ENCODE data around the gene SINHCAF. TPM values are rescaled to one million over a fixed set of nuclear protein-coding genes. Genes with fewer than 3 reads are reported as not detected.

SINHCAF gene
- total RNA-seq, 2 donors from 2014 or later, result 10.2 to 47.5 TPM

DNA sequence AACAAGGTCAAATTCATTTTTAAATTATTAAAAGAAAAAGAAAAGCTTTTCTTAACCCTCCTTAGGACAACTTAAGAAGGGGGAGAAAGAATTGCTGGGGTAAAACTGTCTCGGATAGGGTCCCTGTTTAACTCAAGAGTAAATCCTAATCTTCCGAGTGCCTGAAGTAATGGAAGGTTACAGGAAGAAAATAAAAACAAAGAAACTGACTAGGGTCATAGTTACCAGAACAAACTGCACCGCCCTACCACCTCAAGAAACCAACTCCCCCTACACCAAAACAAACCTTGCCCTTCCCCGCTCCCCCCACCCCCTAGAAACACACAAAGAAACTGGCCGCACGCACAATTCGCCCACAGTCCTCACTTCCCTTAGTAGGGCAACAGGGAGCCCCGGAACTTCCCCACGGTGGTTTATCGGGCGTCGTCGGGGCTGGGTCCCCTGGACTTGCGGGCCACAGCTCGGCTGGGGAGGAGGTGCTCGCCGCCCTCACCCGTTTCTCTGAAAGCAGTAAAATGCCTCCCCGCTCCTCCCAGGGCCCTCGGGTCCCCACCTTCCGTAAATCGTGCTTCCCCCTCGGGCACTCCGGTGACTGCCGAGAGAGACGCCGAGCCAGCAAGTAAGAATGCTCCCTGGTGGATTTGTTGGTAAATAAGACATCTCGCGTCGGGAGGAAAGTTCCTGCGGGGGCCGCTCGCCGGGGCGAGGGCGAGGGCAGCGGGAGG lies 2.4 kb downstream of the SINHCAF start:
- no peak for ATAC-seq (ENCODE audit: insufficient number of reproducible peaks, low FRiP score, low read depth)
- Histone ChIP-seq H3K27ac (peak overlapping the region in 1 of 2 donors; percentile 60), H3K4me1 (ENCODE audit: control insufficient read depth in 1 of 2, low read depth in 2 of 2) (peaks cover 0 to 4% of the 10 kb centered on the region in 2 donors), H3K36me3 (no peaks in the 10 kb centered on the region), H3K4me3 (peak overlapping the region; percentile 78), H3K9me3 (no peaks in the 10 kb centered on the region), H3K27me3 (replicated peaks; ENCODE audit: insufficient read depth) (no peaks in the 10 kb centered on the region)
- DNase-seq (ENCODE audit: low spot score), result no peak
- TF ChIP-seq, protein P1, sequence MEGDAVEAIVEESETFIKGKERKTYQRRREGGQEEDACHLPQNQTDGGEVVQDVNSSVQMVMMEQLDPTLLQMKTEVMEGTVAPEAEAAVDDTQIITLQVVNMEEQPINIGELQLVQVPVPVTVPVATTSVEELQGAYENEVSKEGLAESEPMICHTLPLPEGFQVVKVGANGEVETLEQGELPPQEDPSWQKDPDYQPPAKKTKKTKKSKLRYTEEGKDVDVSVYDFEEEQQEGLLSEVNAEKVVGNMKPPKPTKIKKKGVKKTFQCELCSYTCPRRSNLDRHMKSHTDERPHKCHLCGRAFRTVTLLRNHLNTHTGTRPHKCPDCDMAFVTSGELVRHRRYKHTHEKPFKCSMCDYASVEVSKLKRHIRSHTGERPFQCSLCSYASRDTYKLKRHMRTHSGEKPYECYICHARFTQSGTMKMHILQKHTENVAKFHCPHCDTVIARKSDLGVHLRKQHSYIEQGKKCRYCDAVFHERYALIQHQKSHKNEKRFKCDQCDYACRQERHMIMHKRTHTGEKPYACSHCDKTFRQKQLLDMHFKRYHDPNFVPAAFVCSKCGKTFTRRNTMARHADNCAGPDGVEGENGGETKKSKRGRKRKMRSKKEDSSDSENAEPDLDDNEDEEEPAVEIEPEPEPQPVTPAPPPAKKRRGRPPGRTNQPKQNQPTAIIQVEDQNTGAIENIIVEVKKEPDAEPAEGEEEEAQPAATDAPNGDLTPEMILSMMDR (IDR thresholded peaks at IDR 0.05), result no peak

DNA sequence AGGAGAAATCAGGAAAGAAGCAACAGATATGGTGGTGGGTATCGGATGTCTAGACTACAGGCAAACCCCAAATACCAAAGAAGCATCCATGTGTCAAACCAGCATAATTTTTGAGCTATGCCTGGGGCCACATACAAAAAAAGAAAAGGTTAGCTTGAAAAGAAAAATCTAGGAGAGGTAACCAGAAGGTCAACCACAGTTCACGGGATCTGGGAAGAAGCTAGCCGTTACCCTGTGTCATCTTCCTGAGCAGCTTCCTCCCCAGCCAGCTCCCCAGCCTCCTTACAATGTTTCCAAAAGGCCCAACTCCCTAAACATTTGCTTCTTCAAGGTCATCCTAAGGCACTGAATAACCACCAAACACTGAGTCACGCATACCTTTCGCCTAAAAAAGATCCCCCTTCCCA lies 3.1 kb downstream of the SINHCAF start:
- no peaks in the 10 kb centered on the region for H3K9me3 ChIP-seq
- H3K27me3 ChIP-seq (replicated peaks; ENCODE audit: insufficient read depth), result no peaks in the 10 kb centered on the region
- H3K27ac ChIP-seq, result no peak overlapping the region
- ATAC-seq (ENCODE audit: insufficient number of reproducible peaks, low FRiP score, low read depth) (no peak), DNase-seq (ENCODE audit: low spot score) (no peak)
- H3K4me1 ChIP-seq (ENCODE audit: control insufficient read depth in 1 of 2, low read depth in 2 of 2), result peaks cover 0 to 4% of the 10 kb centered on the region in 2 donors
- TF ChIP-seq, protein P1 (IDR thresholded peaks at IDR 0.05), result no peak
- peak overlapping the region; percentile 78 for H3K4me3 ChIP-seq
- no peaks in the 10 kb centered on the region for H3K36me3 ChIP-seq

GRCh38 chr12:31321897-31322228 lies 4.1 kb downstream of the SINHCAF start:
- Histone ChIP-seq H3K9me3 (no peaks in the 10 kb centered on the region), H3K4me1 (ENCODE audit: control insufficient read depth in 1 of 2, low read depth in 2 of 2) (peaks cover 0 to 4% of the 10 kb centered on the region in 2 donors), H3K27ac (no peak overlapping the region), H3K4me3 (no peak overlapping the region), H3K36me3 (no peaks in the 10 kb centered on the region), H3K27me3 (replicated peaks; ENCODE audit: insufficient read depth) (no peaks in the 10 kb centered on the region)
- DNase-seq (ENCODE audit: low spot score) (no peak), ATAC-seq (ENCODE audit: insufficient number of reproducible peaks, low FRiP score, low read depth) (no peak)
- TF ChIP-seq, protein P1 (IDR thresholded peaks at IDR 0.05), result no peak

DNA sequence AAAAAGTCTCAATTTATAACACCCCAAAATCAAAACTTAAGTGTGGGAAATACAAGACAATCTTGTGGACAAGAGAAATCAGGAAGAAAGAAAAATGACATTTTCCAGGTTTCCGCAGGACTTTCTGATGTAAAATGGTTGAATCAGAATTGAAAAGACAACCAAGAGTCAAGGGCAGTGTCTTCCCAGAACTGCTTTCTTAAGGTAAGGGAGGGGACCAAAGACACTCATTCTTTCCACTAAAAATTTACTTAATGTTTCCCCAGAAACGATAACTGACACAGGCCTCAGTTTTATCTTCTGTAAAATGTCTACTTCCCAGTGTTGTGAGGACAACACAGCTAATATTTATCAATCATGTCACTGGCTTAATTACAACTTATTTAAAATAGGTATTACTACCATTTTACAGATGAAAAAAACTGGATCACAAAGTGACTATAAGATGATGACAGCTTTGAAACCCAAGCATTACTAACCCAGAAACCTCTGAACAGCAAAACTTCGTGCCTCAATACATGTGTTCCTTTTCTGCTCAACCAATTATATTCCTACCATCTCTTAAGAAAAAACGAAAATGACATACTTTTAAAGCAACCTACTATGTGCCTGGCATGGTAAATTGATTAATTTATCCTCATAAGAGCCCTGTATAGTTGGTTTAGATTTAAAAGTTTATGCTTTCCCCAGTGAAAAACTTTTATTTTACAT lies 4.6 kb downstream of the SINHCAF start:
- no peak for DNase-seq (ENCODE audit: low spot score)
- TF ChIP-seq, protein P1 (IDR thresholded peaks at IDR 0.05), result no peak
- no peaks in the 10 kb centered on the region for H3K36me3 ChIP-seq
- H3K27me3 ChIP-seq (replicated peaks; ENCODE audit: insufficient read depth), result no peaks in the 10 kb centered on the region
- no peak overlapping the region for H3K27ac ChIP-seq
- ATAC-seq (ENCODE audit: insufficient number of reproducible peaks, low FRiP score, low read depth), result no peak
- H3K4me3 ChIP-seq, result no peak overlapping the region
- H3K4me1 ChIP-seq (ENCODE audit: control insufficient read depth in 1 of 2, low read depth in 2 of 2), result peaks cover 0 to 4% of the 10 kb centered on the region in 2 donors
- H3K9me3 ChIP-seq, result no peaks in the 10 kb centered on the region

- H3K27ac ChIP-seq, result no peak overlapping the region
- H3K27me3 ChIP-seq (replicated peaks; ENCODE audit: insufficient read depth), result no peaks in the 10 kb centered on the region
- no peak for ATAC-seq (ENCODE audit: insufficient number of reproducible peaks, low FRiP score, low read depth)
- no peak overlapping the region for H3K4me3 ChIP-seq
- no peak for DNase-seq (ENCODE audit: low spot score)
- TF ChIP-seq, protein P1 (IDR thresholded peaks at IDR 0.05), result no peak
- peaks cover 0 to 4% of the 10 kb centered on the region in 2 donors for H3K4me1 ChIP-seq (ENCODE audit: control insufficient read depth in 1 of 2, low read depth in 2 of 2)
- no peaks in the 10 kb centered on the region for H3K36me3 ChIP-seq
- H3K9me3 ChIP-seq, result no peaks in the 10 kb centered on the region
Observed at GRCh38 chr12:31318657-31319269, 7.2 kb downstream of the SINHCAF start.

All from thoracic aorta (tissue), 2 donors.